Measurements from ENCODE around the gene OR1Q1.
"Not testable (repeated sequence)": the region's sequence is repeated elsewhere in the genome, so short reads cannot be mapped to it uniquely, and the experiment has no call there.

OR1Q1 gene

GRCh38 chr9:122614362-122614761 is at the start of gene OR1Q1:
Gene OR1Q1, plus strand, starts transcription at chr9:122614738. Its CDS starts 0 bp downstream, at chr9:122614738.
- DNase-seq: no peak

- DNase-seq: no peak
Observed at GRCh38 chr9:122567901-122568300, 46.6 kb upstream of the OR1Q1 start.

- DNase-seq: no peak
Observed at GRCh38 chr9:122572456-122572855, 42.1 kb upstream of the OR1Q1 start.

- no peak for DNase-seq
Observed at GRCh38 chr9:122579874-122580273, 34.7 kb upstream of the OR1Q1 start.

GRCh38 chr9:122580360-122580759 is 34.2 kb upstream of the OR1Q1 start:
- no peak for DNase-seq

- not testable (repeated sequence) for DNase-seq
Observed at GRCh38 chr9:122583284-122583683, 31.3 kb upstream of the OR1Q1 start, which contains the start of gene OR1L8. Gene OR1L8, minus strand, starts transcription at chr9:122583384. Its CDS starts 14,907 bp downstream, at chr9:122568477.

- DNase-seq: no peak
Observed at GRCh38 chr9:122605691-122606090, 8.8 kb upstream of the OR1Q1 start.

- no peak for DNase-seq
Observed at GRCh38 chr9:122606587-122606986, 8.0 kb upstream of the OR1Q1 start.

- DNase-seq: no peak
Observed at GRCh38 chr9:122609804-122610203, 4.7 kb upstream of the OR1Q1 start.

- DNase-seq: no peak
Observed at GRCh38 chr9:122619996-122620395, 5.5 kb downstream of the OR1Q1 start.

GRCh38 chr9:122642226-122642625 is 27.7 kb downstream of the OR1Q1 start:
- no peak for DNase-seq

GRCh38 chr9:122656378-122656777 is 41.8 kb downstream of the OR1Q1 start:
- no peak for DNase-seq

- no peak for DNase-seq
Observed at GRCh38 chr9:122657527-122657926, 43.0 kb downstream of the OR1Q1 start, which contains the start of gene OR1B1. Gene OR1B1, minus strand, starts transcription at chr9:122657627.

- DNase-seq: no peak
Observed at GRCh38 chr9:122661416-122661815, 46.9 kb downstream of the OR1Q1 start, which contains the start of gene OR1L1. Gene OR1L1, plus strand, starts transcription at chr9:122661716. Its CDS starts 0 bp downstream, at chr9:122661716.
